Activated CD8-positive, alpha-beta memory T cell treated with anti-CD3 and anti-CD28 coated beads, Interleukin-2, amount 50 U/mL, for 4 hours (primary cell): Measurements from ENCODE around the gene PGM1.
A peak's percentile ranks its signal among the peaks of the same experiment; 100 is the strongest.
"Not testable (repeated sequence)": the region's sequence is repeated elsewhere in the genome, so short reads cannot be mapped to it uniquely, and the experiment has no call there.

Experiments
- DNase-seq: peaks from one replicate; pipeline ENCODE4 v3.0.0-alpha.2; 2020

Gene PGM1

DNA sequence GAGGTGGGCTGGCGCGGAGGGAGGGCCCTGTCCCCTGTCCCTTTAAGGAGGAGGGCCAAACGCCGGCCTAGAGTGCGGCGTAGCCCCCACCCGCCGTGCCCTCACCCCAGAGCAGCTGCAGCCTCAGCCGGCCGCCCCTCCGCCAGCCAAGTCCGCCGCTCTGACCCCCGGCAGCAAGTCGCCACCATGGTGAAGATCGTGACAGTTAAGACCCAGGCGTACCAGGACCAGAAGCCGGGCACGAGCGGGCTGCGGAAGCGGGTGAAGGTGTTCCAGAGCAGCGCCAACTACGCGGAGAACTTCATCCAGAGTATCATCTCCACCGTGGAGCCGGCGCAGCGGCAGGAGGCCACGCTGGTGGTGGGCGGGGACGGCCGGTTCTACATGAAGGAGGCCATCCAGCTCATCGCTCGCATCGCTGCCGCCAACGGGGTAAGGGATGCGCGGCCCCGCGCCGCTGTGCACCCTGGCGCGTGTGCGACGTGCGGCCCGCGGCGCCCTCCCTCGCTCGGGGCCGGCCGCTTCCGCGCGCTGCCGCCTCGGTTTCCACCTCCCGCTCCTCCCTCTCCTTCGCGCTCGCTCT, at the start of gene PGM1:
Gene PGM1, plus strand, starts transcription at position 109 of the 583 bp plus-strand sequence. Its CDS starts 78 bp downstream, at position 187.
- peak; percentile 74 for DNase-seq

DNA sequence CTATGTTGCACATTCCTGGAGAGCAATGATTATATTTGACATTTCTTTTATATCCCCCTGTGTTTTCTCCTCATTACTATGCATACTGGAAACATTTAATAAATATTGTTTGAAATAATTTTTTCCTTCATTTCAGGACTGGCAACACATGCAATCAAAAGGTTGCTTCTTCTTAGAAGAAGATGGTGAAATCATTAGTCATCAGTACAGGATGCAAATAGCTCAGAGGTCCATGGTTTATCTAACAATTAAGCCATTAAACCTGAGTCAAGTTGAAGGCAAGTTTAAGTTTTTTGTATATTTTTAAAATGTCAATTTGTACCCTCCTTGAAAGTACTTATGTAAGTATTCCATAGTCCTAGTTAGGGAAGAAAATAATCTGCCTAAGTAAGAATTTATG, 47.4 kb upstream of the PGM1 start:
- no peak for DNase-seq

DNA sequence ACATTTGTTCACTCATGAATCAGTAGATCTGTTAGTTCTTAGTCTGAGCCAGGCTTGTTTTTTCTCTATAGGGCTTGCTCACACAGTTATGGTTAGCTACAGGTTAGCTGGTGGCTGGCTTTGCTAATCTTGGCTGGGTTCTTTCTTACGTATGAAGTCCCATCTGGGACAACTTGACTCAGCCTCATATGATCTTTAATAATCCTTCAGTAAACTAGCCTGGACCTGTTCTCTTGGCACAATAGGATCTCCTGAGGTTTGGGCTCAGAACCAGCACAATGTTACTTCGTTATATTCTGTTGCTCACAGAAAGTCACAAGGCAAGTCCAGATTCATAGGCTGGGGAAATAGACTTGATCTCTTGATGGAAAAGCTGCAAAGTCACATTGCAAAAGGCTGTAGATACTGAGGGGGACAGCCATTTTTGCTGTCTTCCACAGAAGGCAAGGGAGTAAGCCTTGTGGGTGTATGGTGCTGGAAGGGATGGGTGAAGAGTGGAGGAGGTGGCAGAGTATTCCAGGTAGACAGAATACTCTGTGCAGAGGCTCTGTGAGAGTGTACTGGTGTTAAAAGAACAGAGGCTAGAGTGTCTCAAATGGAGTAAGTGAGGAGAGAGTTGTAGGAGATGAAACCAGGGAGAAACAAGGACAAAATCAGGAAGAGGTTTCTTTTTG, 45.5 kb upstream of the PGM1 start:
- no peak for DNase-seq

DNA sequence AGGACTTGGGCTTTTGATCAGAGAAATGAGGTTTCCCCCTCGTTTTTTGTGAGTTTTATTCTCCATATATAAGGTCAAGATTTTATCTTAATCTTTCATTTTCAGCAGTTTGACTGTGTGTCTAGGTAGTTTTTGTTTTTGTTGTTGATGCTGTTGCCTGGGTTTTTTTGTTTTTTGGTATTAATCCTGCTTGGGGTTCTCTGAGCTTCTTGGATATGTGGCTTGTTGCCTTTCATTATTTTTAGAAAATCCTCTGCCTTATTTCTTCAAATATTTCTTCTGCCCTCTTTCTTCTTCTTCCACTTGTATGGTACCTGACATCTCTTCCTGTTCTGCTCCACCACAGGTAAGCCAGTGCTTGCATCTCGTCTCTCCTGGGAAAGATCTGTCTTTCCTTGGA, 44.9 kb upstream of the PGM1 start:
- DNase-seq, result no peak

DNA sequence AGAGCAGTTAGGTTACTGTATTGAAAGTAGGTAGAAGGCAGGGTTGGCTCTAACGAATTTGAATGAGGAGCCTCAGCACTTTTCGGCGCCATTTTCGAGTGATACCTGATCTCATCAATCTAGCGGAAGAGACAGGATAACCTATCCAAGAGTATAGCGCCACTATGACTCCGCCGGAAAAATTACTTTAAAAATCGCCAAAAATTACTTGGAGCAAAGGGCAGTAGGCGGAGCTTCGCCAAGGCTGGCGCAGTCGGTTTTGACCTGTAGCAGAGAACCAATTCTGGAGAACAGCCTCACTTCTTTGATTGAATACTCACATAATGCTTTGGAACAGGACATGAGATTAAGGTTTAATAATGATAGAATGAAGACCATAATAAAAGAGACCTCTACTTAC, 44.3 kb upstream of the PGM1 start:
- no peak for DNase-seq

DNA sequence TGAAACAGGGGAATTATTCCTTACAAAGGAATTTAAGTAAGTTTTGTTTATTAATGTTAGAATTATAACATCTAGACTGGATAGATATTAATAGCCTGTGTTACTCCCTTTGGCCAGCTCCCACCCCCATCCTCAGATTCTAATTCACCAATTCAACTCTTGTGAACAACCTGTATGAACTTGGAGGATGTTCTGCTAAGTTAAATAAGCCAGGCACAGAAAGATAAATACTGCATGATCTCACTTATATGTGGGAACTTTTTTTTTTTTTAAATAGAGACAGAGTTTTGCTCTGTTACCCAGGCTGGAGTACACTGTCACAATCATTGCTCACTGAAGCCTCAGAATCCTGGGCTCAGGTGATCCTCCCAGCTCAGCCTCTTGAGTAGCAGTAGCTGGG, 37.7 kb upstream of the PGM1 start:
- DNase-seq, result no peak

DNA sequence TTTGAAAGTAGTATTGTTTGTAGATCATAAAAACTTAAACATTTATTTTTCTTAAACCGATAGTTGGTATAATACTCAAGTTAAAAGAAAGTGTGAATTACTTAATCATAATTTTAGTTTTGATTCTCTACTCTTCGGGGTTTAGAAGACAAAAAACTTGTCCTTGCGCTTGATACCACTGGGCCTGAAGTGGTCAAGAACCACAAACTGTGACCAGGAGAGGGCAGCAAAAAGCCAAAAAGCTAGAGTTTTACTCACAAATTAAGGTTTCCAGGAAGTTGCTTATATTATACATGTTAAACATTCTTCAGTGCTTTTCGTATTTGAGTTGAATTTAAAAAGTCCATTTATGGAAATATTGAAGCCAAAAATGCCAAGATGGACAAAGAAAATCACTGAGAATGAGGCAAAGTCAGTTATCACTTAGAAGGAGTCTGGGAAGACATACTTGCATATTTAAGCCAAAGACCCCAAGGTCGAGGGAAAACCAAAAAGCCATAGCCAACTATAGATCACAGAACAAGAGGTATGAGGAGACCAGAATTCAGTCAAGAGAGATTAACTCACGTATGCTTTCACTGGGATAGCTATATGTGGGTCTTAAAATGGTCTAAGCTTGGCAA, 35.7 kb upstream of the PGM1 start:
- DNase-seq, result no peak

DNA sequence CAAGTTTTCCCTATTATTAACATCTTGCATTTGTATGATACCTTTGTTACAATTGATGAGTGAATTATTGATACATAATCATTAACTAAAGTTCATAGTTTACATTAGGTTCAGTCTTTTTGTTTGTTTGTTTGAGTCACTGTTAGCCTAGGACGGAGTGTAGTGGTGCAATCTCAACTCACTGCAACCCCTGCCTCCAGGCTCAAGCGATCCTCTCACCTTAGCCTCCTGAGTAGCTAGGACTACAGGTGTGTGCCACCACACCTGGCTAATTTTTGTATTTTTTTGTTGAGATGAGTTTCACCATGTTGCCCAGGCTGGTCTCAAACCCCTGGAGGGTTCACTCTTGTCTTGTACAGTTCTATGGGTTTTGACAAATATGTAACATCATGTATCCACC, 33.9 kb upstream of the PGM1 start:
- no peak for DNase-seq

DNA sequence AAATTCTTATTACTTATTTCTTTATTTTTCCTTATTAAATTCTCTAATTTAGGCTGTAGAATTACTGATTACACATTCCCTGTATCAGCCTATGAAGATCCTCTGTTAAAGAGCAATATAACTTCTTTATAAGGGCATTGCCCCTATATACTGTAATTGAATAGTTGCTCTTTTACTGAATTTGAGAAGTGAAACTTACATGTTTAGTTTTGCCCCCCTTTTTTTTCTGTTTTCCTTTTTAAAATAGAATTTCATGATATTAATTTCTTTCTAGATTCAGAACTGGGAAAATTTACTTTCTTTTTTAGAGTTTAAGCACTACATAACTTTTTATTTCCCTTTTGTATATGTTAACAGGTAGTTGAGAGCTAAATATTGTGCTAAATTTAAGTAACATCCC, 29.5 kb upstream of the PGM1 start:
- no peak for DNase-seq

DNA sequence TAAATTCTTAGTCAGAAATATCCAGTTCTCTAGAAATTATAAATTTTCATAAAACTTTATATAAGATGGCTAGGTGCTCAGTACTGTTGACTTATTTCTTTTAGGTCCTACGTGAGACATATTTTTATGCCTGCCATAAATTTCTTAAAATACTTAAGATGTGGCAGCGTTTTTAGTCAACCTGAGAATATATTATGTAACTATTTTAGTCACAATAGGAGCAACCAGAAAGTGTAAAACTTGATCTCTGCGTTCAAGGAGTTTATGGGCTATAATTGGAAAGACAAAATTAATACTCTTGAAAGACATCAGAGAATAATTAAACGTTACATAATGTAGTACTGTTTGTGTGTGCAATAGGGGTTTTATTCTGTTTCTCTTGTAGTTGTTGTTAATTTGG, 24.1 kb upstream of the PGM1 start:
- no peak for DNase-seq

DNA sequence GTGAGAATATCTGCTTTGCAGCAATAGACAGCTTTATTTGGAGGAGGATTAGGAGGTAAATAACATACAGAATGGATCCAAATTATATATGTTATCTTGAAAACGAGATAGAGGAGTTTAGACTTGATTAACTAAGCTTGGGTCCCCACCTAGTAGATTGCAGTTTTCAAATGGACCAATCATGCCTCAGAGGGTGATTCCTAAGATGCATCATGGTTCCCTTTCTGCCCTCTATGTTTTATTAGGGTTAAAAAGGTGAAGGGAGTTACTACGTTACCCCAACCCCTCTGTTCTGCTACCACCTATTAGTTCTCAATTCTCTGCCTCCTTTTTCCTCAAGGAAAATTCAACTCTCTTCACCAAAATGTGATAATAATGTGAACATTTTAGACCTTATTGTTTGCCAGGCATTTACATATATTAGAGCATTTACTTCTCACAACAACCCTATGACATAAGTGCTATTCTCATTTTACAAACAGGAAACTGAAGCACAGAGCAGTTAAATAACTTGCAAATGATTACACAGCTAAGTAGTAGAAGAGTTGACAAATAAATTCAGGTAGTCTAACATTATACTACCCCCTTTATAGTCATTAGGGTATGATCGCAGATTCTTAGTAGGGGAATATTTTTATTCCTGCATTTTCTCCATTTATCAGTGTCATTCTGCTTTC, 23.4 kb upstream of the PGM1 start:
- DNase-seq, result no peak

DNA sequence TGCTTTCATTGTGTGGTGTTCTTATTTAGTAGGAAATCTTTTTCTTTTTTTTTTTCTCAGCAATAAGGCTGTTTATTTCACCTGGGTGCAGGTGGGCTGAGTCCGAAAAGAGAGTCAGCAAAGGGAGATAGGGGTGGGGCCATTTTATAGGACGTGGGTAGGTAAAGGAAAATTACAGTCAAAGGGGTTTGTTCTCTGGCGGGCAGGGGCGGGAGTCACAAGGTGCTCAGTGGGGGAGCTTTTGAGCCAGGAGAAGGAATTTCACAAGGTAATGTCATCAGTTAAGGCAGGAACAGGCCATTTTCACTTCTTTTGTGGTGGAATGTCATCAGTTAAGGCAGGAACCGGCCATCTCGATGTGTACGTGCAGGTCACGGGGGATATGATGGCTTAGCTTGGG, 20.5 kb upstream of the PGM1 start:
- not testable (repeated sequence) for DNase-seq

DNA sequence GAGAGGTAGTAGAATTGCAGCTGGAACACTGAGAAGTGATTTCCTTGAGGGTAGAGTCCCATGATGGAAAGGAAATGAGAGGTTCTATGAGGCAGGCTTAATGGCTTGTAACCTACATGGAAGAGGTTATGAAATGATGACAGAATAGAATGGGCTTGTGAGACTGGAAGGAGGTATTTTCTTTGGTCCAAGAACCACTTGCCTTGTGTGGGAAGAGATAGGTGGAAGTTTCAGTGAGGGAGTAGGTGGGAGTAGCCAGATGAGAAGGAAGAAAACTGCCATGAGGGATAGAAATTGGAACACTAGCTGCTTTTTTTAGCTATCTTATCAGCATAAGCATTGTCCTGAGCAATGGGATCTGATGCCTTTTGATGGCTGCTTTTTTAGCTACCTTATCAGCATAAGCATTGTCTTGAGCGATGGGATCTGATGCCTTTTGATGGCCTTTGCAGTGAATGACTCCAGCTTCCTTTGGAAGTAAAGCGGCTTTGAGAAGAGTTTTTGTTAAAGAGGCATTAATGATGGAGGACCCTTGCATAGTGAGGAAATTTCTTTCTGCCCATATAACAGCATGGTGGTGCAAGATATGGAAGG, 18.9 kb upstream of the PGM1 start:
- DNase-seq, result not testable (repeated sequence)

DNA sequence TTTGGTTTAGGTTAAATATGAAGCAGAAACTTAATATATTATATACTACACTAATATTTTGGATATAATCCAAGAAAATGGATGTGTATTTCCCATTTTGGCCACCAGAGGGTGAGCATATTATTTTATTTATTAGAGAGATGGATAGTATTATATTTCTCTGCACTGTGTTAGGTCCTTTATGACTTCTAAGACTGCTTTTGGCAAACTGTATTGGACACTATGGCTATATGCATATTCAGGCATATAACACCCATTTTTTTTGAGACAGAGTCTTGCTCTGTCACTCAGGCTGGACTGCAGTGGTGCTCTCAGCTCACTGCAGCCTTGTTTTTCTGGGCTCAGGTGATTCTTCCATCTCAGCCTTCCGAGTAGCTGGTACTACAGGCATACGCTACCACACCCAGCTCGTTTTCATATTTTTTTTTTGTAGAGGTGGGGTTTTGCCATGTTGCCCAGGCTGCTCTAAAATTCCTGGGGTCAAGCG, 17.8 kb upstream of the PGM1 start:
- DNase-seq, result no peak

DNA sequence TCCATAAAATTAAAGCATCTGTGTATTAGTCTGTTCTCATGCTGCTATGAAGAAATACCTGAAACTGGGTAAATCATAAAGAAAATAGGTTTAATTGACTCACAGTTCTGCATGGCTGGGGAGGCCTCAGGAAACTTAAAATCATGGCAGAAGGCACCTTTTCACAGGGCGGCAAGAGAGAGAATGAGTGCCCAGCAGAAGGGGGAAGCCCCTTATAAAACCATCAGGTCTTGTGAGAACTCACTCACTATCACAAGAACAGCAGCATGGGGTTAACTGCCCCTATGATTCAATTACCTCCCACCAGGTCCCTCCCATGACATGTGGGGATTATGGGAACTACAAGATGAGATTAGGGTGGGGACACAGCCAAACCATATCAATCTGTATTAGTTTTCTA, 6.9 kb upstream of the PGM1 start:
- DNase-seq, result not testable (repeated sequence)

DNA sequence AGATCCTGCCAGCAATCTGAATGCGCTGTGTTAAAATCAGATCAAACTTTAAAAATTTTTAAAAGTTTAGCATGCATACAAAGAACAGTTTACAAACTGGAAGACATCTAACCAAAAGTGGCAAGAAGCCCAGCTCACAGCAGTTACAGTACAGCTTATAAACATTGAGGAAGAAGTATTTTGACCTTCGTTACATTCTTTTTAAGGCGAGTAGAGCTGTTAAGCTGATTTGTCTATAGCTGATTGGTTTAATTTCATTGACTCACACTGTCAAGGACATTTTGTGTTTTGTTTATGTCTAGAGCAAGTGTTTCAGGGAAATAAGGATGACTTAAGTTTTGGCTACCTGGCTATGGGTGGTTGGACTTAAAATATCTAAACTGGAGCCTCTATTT, 3.0 kb upstream of the PGM1 start:
- DNase-seq, result no peak

DNA sequence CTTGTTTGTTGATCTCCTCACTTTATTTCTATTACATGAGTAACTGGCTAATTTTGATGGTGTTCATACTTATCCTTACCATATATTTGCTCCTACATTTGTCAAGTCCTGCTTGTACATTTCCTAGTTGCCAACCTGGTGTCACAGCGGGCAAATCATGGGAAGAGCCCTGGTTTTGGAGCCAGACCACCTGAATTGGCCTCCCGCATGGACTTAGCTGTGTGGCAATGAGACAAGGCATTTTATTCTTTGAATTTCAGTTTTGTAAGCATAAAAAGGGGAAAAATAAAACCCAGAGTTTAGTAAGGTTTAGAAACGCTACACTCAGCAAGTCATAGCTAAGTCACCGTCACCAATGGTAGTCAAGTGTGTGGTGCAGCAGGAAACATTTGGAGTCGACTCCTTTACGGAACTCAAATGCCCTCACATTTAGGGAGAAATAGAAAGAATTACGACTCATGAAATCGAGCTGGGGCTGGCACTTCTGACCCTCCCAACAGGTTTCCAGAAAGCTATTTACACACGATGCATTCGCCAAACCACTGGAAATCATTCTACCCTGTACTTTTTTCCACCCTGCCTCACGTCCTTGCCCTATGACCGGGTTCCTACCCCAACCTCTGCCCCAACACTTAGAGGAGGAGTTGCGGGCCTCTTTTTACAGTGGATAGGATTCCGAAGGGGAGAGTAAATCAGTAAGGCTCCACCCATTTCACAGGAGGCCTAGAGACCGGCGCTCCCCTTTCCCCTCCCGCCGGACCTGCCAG, 492 bp upstream of the PGM1 start:
- no peak for DNase-seq

DNA sequence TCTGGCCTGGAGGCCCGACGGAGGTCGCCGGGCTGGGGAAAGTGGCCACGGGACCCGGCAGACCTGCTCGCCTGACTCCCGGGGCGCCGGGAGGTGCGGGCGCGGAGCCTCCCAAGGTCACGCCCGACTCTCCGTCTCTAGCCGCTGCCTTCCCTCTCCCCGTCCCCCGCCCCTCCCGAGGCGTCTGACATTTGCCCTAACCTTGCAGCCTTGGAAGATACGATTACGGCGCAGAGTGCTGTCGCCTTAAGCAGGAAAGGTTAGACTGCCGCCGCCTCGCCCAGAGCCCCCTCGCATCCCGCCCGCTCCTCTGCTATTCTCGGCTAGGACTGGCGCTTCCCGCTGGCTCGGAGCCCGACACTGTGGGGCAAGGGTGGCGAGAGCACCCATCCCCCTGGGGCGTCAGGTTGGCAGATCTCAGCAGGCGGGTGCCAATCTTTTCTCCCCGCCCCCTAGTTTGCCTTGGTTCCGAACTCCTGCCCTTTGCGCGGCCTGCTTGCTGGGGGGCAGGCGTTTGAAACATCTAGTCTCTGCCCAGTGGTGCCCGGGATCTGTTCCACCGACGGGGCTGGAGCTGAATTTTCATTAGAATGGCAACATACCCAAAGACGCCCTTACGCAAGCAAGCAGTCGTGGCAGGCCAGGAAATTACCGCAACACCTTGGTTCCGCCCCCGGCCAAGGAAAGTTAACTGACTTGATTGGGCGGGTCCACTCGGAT, 835 bp downstream of the PGM1 start:
- DNase-seq, result peak; percentile 67

DNA sequence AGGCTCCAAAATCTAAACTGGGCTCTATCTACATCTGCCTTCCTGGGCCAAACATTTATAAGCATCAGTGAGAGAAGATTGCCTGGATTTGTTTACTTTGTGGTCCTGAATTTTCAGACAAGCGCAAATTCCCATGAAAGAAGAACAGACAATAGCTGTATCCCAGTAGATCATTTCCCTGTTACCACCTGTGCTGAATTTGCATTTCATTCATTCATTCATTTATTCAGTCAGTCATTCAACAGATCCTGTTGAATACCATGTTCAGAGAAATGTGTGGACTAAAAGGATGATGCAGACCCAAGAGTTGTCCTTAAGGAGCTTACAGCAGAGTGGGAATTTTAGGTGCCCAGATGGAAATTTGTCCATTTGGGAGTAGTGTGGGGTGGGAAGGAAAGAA, 2.2 kb downstream of the PGM1 start:
- DNase-seq, result no peak

DNA sequence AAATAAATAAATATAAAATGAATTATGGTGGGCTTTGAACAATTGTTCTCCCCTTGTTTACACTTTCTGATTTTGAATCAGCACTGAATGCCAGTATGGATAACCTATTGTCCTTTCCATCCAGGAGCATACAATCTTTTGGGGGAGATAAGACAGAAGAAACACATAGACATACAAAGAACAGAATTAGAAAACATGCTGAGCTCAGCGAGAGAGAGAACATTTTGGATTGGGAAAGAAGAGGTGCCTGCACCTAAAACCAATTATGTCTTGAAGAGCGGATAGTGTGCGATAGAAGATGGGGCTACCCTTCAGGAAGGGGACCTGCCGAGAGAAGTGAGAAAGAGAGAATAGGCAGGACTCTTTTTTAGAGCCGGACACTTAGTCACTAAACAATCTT, 6.6 kb downstream of the PGM1 start:
- DNase-seq, result no peak

DNA sequence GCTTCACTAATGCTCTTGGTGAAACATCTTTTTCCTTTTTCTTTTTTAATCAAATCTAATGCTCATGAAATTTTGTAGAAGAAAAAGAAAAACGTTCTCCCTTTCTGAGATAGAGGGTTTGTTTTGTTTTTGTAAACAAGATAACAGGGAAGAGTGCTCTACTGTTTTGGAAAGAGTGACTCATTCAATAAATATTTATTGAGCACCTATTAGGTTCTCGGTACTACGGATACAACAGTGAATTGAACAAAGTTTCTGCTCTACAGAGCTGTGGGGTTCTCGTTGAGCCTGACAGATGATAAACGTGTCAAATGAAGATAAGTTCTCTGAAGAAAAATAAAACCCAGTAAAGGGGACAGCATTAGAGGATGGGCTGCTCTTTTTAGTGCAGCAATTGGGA, 7.0 kb downstream of the PGM1 start:
- no peak for DNase-seq

DNA sequence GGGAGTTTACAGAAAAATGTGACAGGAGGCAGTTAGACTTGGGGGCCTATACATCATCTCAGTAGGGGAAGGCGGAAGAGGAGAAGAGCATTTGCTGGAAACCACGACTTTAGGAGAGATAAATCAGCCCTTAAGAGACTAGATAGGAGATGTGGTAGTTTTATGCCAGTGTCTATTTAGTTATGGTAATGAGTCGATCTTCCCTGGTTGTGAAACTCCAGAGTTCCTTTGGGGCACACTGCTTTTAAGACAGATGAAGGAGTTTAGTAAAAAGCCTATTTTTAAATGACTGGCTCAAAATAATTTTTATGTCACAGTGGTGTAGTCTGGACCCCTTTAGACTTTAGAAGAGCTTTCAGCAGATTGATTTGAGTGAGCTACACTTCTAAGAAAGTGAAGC, 7.8 kb downstream of the PGM1 start:
- DNase-seq, result no peak
